Activated T-helper 17 cell treated with anti-CD3 and anti-CD28 coated beads, Interleukin-2, amount 50 U/mL, for 72 hours (primary cell): Measurements from ENCODE around the gene FEZ2. TPM values are rescaled to one million over a fixed set of nuclear protein-coding genes. Genes with fewer than 3 reads are reported as not detected.
A peak's percentile ranks its signal among the peaks of the same experiment; 100 is the strongest.

Source experiments
- ATAC-seq: fragments of 150-1000 bp; cut with Tn5 transposase; replicated peaks from 2 replicates; pipeline ENCODE4 v1.10.0; 2021; ENCODE audit warnings: mild to moderate bottlenecking, moderate library complexity
- H3K27ac Mint-ChIP-seq: one replicate; pipeline ENCODE4 v1.8.0; 2022; ENCODE audit warnings: mixed read lengths
- H3K27me3 Mint-ChIP-seq: one replicate; pipeline ENCODE4 v1.8.0; 2022; ENCODE audit warnings: mixed read lengths
- H3K36me3 Mint-ChIP-seq: one replicate; pipeline ENCODE4 v1.8.0; 2022; ENCODE audit warnings: low read depth, mild to moderate bottlenecking, mixed read lengths
- H3K4me1 Mint-ChIP-seq: one replicate; pipeline ENCODE4 v1.8.0; 2022; ENCODE audit warnings: mixed read lengths
- H3K4me3 Mint-ChIP-seq: one replicate; pipeline ENCODE4 v1.8.0; 2022; ENCODE audit warnings: mild to moderate bottlenecking, mixed read lengths
- H3K9me3 Mint-ChIP-seq: one replicate; pipeline ENCODE4 v1.8.0; 2022; ENCODE audit warnings: mixed read lengths
- total RNA-seq, 2 donors: library from RNA; stranded (reverse); gene quantifications; one replicate each; pipeline ENCODE4 v1.2.3, GENCODE V29; 2022

Gene FEZ2
- total RNA-seq, 2 donors from 2014 or later, result 10.2 to 16.3 TPM

GRCh38 chr2:36540986-36541754 lies 56.8 kb downstream of the FEZ2 start:
- Mint-ChIP-seq H3K27me3 (no peaks in the 10 kb centered on the region), H3K9me3 (no peaks in the 10 kb centered on the region), H3K4me3 (no peak overlapping the region), H3K27ac (no peak overlapping the region), H3K36me3 (peaks cover 26% of the 10 kb centered on the region), H3K4me1 (no peaks in the 10 kb centered on the region)
- no peak for ATAC-seq

- peak; percentile 39 for ATAC-seq
- Mint-ChIP-seq H3K9me3 (no peaks in the 10 kb centered on the region), H3K27ac (no peak overlapping the region), H3K36me3 (peaks cover 16% of the 10 kb centered on the region), H3K4me1 (no peaks in the 10 kb centered on the region), H3K27me3 (no peaks in the 10 kb centered on the region), H3K4me3 (no peak overlapping the region)
Observed at GRCh38 chr2:36539631-36540030, 58.3 kb downstream of the FEZ2 start.

- Mint-ChIP-seq H3K36me3 (peaks cover 10% of the 10 kb centered on the region), H3K4me3 (no peak overlapping the region), H3K9me3 (no peaks in the 10 kb centered on the region), H3K27ac (no peak overlapping the region), H3K27me3 (no peaks in the 10 kb centered on the region), H3K4me1 (no peaks in the 10 kb centered on the region)
- no peak for ATAC-seq
Observed at GRCh38 chr2:36538335-36538734, 59.6 kb downstream of the FEZ2 start.

- no peak for ATAC-seq
- Mint-ChIP-seq H3K4me1 (no peaks in the 10 kb centered on the region), H3K4me3 (no peak overlapping the region), H3K27ac (no peak overlapping the region), H3K9me3 (no peaks in the 10 kb centered on the region), H3K36me3 (peaks cover 7% of the 10 kb centered on the region), H3K27me3 (no peaks in the 10 kb centered on the region)
Observed at GRCh38 chr2:36536776-36537175, 61.2 kb downstream of the FEZ2 start.

- H3K36me3 Mint-ChIP-seq, result no peaks in the 10 kb centered on the region
- no peak overlapping the region for H3K27ac Mint-ChIP-seq
- no peaks in the 10 kb centered on the region for H3K4me1 Mint-ChIP-seq
- H3K27me3 Mint-ChIP-seq, result no peaks in the 10 kb centered on the region
- H3K9me3 Mint-ChIP-seq, result no peaks in the 10 kb centered on the region
- no peak overlapping the region for H3K4me3 Mint-ChIP-seq
- ATAC-seq, result no peak
Observed at GRCh38 chr2:36535099-36535498, 62.9 kb downstream of the FEZ2 start.

- Mint-ChIP-seq H3K36me3 (no peaks in the 10 kb centered on the region), H3K27me3 (no peaks in the 10 kb centered on the region), H3K9me3 (no peaks in the 10 kb centered on the region), H3K4me1 (no peaks in the 10 kb centered on the region), H3K4me3 (no peak overlapping the region), H3K27ac (peak overlapping the region; percentile 76)
- no peak for ATAC-seq
Observed at GRCh38 chr2:36534275-36534799, 63.6 kb downstream of the FEZ2 start.

GRCh38 chr2:36530983-36531354 lies 67.0 kb downstream of the FEZ2 start:
- no peaks in the 10 kb centered on the region for H3K9me3 Mint-ChIP-seq
- no peaks in the 10 kb centered on the region for H3K36me3 Mint-ChIP-seq
- no peak overlapping the region for H3K27ac Mint-ChIP-seq
- H3K27me3 Mint-ChIP-seq, result no peaks in the 10 kb centered on the region
- H3K4me1 Mint-ChIP-seq, result no peaks in the 10 kb centered on the region
- H3K4me3 Mint-ChIP-seq, result no peak overlapping the region
- no peak for ATAC-seq

- ATAC-seq, result no peak
- H3K4me3 Mint-ChIP-seq, result no peak overlapping the region
- no peaks in the 10 kb centered on the region for H3K27me3 Mint-ChIP-seq
- H3K27ac Mint-ChIP-seq, result no peak overlapping the region
- H3K36me3 Mint-ChIP-seq, result no peaks in the 10 kb centered on the region
- H3K9me3 Mint-ChIP-seq, result no peaks in the 10 kb centered on the region
- no peaks in the 10 kb centered on the region for H3K4me1 Mint-ChIP-seq
Observed at GRCh38 chr2:36530178-36530982, 67.6 kb downstream of the FEZ2 start.

- ATAC-seq, result no peak
- no peaks in the 10 kb centered on the region for H3K27me3 Mint-ChIP-seq
- H3K27ac Mint-ChIP-seq, result no peak overlapping the region
- H3K4me1 Mint-ChIP-seq, result no peaks in the 10 kb centered on the region
- peaks cover 3% of the 10 kb centered on the region for H3K36me3 Mint-ChIP-seq
- no peak overlapping the region for H3K4me3 Mint-ChIP-seq
- no peaks in the 10 kb centered on the region for H3K9me3 Mint-ChIP-seq
Observed at GRCh38 chr2:36528766-36529392, 69.1 kb downstream of the FEZ2 start.

- peaks cover 9% of the 10 kb centered on the region for H3K36me3 Mint-ChIP-seq
- no peak overlapping the region for H3K4me3 Mint-ChIP-seq
- H3K27ac Mint-ChIP-seq, result no peak overlapping the region
- no peaks in the 10 kb centered on the region for H3K4me1 Mint-ChIP-seq
- ATAC-seq, result no peak
- H3K9me3 Mint-ChIP-seq, result no peaks in the 10 kb centered on the region
- H3K27me3 Mint-ChIP-seq, result no peaks in the 10 kb centered on the region
Observed at GRCh38 chr2:36528274-36528673, 69.7 kb downstream of the FEZ2 start.

- no peaks in the 10 kb centered on the region for H3K27me3 Mint-ChIP-seq
- H3K4me1 Mint-ChIP-seq, result no peaks in the 10 kb centered on the region
- H3K36me3 Mint-ChIP-seq, result peaks cover 26% of the 10 kb centered on the region
- no peak for ATAC-seq
- no peak overlapping the region for H3K4me3 Mint-ChIP-seq
- H3K9me3 Mint-ChIP-seq, result no peaks in the 10 kb centered on the region
- no peak overlapping the region for H3K27ac Mint-ChIP-seq
Observed at GRCh38 chr2:36526226-36526625, 71.7 kb downstream of the FEZ2 start.

GRCh38 chr2:36525245-36525644 lies 72.7 kb downstream of the FEZ2 start:
- Mint-ChIP-seq H3K4me1 (no peaks in the 10 kb centered on the region), H3K27me3 (no peaks in the 10 kb centered on the region), H3K27ac (no peak overlapping the region), H3K9me3 (no peaks in the 10 kb centered on the region), H3K4me3 (no peak overlapping the region), H3K36me3 (peaks cover 32% of the 10 kb centered on the region)
- ATAC-seq, result no peak

- Mint-ChIP-seq H3K27me3 (no peaks in the 10 kb centered on the region), H3K4me1 (no peaks in the 10 kb centered on the region), H3K36me3 (peaks cover 46% of the 10 kb centered on the region), H3K9me3 (no peaks in the 10 kb centered on the region), H3K27ac (no peak overlapping the region), H3K4me3 (no peak overlapping the region)
- ATAC-seq, result no peak
Observed at GRCh38 chr2:36523153-36523552, 74.8 kb downstream of the FEZ2 start.

- no peaks in the 10 kb centered on the region for H3K9me3 Mint-ChIP-seq
- no peak for ATAC-seq
- no peaks in the 10 kb centered on the region for H3K4me1 Mint-ChIP-seq
- H3K27ac Mint-ChIP-seq, result no peak overlapping the region
- H3K36me3 Mint-ChIP-seq, result peaks cover 57% of the 10 kb centered on the region
- no peaks in the 10 kb centered on the region for H3K27me3 Mint-ChIP-seq
- H3K4me3 Mint-ChIP-seq, result no peak overlapping the region
Observed at GRCh38 chr2:36520431-36520830, 77.5 kb downstream of the FEZ2 start.
